Brain microvascular endothelial cell (primary cell): ENCODE results near the gene SYT7.
"Not testable (repeated sequence)": the region's sequence is repeated elsewhere in the genome, so short reads cannot be mapped to it uniquely, and the experiment has no call there.

Experiments used
- DNase-seq: peaks from one replicate; pipeline ENCODE4 v3.0.0-alpha.2; 2020
- H3K27ac ChIP-seq: fragments of 250-450 bp; sonication (Bioruptor Pico); 2 replicates; pipeline ENCODE4 v1.5.1; 2020; ENCODE audit warnings: mild to moderate bottlenecking, moderate library complexity
- H3K27me3 ChIP-seq: fragments of 250-450 bp; sonication (Bioruptor Pico); replicated peaks from 2 replicates; pipeline ENCODE4 v1.5.1; 2020; ENCODE audit warnings: mild to moderate bottlenecking
- H3K36me3 ChIP-seq: fragments of 250-450 bp; sonication (Bioruptor Pico); replicated peaks from 2 replicates; pipeline ENCODE4 v1.5.1; 2020; ENCODE audit warnings: mild to moderate bottlenecking
- H3K4me3 ChIP-seq: 2 replicates; pipeline ENCODE4 v1.5.1; 2011; ENCODE audit warnings: low read depth, mild to moderate bottlenecking, control low read depth, low read length, moderate library complexity
- CTCF ChIP-seq: IDR thresholded peaks from 2 replicates; pipeline ENCODE4 v1.5.1; 2011; ENCODE audit warnings: low read depth, mild to moderate bottlenecking, moderate library complexity, low read length, control low read depth, inconsistent platforms; ENCODE audit errors: missing control alignments
- in situ Hi-C: cut with HindIII; loops from 2 replicates; pipeline ENCODE4 v1.10.0; 2017; ENCODE audit warnings: low sequenced_read_pairs, low pct_ligation_motif_present

SYT7 gene

GRCh38 chr11:61473370-61474012, 107.4 kb downstream of the SYT7 start:
- no peak for DNase-seq
- H3K36me3 ChIP-seq, result no peaks in the 10 kb centered on the region
- H3K27ac ChIP-seq, result no peak overlapping the region
- H3K27me3 ChIP-seq, result no peaks in the 10 kb centered on the region
- in situ Hi-C loops, result no loop called here
- no peak for TF ChIP-seq CTCF
- no peak overlapping the region for H3K4me3 ChIP-seq

- no peak overlapping the region for H3K27ac ChIP-seq
- no peak overlapping the region for H3K4me3 ChIP-seq
- H3K36me3 ChIP-seq, result no peaks in the 10 kb centered on the region
- H3K27me3 ChIP-seq, result no peaks in the 10 kb centered on the region
- in situ Hi-C loops, result no loop called here
- DNase-seq, result no peak
- no peak for TF ChIP-seq CTCF
These were observed 108.0 kb downstream of the SYT7 start for GRCh38 chr11:61472868-61473267.

DNA sequence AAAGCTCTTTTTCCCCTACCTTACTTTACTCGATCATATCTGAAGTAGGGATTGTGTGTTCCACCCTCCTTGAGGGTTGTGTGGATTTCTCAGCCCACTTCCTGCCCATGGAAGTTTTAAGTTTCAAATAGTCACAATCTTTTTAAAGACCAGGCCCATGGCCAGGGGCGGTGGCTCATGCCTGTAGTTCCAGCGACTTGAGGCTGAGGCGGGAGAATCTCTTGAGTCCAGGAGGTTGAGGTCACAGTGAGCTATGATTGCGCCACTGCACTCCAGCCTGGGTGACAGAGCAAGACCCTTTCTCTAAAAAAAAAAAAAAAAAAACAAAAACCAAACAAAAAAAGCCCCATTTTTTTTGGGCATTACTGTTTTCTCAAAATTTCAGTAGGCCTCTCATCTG, 108.6 kb downstream of the SYT7 start:
- TF ChIP-seq CTCF, result no peak
- Histone ChIP-seq H3K36me3 (no peaks in the 10 kb centered on the region), H3K4me3 (no peak overlapping the region), H3K27me3 (no peaks in the 10 kb centered on the region), H3K27ac (no peak overlapping the region)
- DNase-seq, result no peak
- in situ Hi-C loops, result no loop called here

GRCh38 chr11:61468002-61468401, 112.9 kb downstream of the SYT7 start:
- Histone ChIP-seq H3K27ac (no peak overlapping the region), H3K36me3 (no peaks in the 10 kb centered on the region), H3K27me3 (no peaks in the 10 kb centered on the region), H3K4me3 (no peak overlapping the region)
- no peak for TF ChIP-seq CTCF
- in situ Hi-C loops, result no loop called here
- DNase-seq, result no peak

DNA sequence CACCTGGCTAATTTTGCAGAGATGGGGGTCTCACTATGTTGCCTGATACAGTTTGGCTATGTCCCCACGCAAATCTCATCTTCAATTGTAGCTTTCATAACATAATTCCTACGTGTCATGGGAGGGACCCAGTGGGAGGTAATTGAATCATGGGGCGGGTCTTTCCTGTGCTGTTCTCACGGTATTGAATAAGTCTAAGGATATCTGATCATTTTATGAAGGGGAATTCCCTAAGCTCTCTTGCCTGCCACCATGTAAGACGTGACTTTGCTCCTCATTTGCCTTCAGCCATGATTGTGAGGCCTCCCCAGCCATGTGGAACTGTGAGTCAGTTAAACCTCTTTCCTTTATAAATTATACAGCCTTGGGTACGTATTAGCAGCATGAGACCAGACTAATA, 113.3 kb downstream of the SYT7 start:
- H3K27ac ChIP-seq, H3K36me3 ChIP-seq, in situ Hi-C loops, H3K4me3 ChIP-seq, H3K27me3 ChIP-seq: not testable (repeated sequence)
- DNase-seq, result peak; percentile 14
